T47D (cell line): ENCODE measurements around the gene AK9.

Experiments used
- DNase-seq, 2 experiments: peaks; one replicate each; pipeline versions ENCODE4 v3.0.0 to v3.0.0-alpha.2; 2011 to 2012; ENCODE audit warnings: low read depth in 1 of 2, low spot score in 1 of 2
- JUND ChIP-seq: IDR thresholded peaks from 2 replicates; pipeline ENCODE4 v1.6.1; 2012; ENCODE audit warnings: low read depth
- in situ Hi-C: cut with HindIII; loops from 2 replicates; pipeline ENCODE4 v1.10.0; 2016; ENCODE audit warnings: low sequenced_read_pairs, low pct_unique_long_range_greater_than_20kb

Gene AK9

DNA sequence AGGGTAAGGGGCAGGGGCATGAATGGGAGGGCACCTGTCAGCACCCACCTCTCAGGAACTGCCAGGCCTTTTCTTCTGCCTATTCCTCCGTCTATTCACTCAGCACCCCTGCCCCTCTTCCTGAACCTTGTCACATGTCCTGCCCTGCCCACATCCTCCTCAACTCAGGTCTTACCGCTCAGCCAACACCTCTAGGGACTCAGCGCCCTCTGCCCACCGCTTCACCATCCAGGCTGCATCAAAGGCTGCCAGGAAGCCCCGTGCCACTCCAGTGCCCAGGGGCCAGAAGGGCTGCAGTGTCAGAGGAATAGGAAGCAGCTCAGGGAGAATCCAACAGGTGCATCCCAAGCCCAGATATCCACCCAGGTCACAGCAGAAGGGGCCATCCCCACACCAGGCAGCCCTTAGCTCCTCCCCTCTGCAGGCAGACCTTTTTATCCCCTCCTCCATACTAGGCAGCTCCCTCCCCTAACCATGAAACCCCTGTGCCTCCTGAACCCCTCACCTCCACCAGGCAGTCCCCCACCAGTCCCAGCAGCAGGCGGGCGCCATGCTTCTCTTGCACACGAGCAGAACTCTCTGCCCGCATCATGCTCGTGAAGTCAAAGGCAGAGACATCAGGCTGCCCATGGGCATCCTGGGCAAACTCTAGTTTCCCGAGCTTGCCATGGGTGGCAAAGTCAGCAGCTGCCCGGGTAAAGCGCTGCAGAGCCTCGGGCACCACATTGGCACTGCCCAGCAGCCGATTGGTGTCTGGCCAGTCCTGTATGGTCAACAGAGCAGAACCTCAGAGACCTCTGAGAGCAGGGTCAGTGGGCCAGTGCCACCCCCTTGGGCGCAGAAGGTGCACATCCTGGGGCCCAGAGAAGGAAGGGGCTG lies 241.0 kb downstream of the AK9 start:
- DNase-seq: no peak
- no peak for TF ChIP-seq JUND
- in situ Hi-C loops: no loop called here

DNA sequence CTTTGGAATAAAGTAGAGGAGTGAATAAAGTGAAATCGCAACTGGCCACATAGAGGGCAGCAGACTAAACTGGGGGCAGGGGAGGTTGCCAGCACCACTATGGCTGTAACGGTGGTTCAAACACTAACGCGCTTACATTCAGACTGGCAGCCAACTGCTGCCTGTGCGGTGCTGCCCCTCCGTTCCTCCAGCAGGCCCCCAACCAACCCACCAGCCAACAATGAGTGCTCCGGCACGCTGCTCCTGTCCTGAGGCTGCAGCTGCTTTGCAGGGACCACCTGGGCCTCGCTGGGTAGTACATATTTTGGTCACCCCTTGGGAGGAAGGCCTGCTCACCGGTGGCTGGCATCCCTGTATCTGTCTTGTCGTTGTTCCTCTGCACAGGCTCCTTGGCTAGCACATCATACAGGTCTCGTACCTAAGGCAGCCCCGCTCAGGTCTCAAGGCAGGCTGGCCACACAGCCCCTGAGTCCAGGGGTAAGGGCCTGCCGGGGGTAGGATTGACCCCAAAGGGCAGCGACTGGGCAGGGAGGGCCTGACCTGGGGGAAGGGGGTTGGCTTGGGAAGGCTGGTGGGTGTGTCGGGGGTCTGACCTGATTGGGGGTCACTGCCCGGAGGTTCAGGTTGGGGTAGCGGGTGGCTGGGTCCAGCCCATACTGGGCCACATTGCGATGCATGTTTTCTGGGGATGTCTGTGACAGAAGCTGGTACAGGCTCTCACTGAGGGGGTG lies 241.8 kb downstream of the AK9 start:
- in situ Hi-C loops: no loop called here
- DNase-seq: no peak
- TF ChIP-seq JUND: no peak

DNA sequence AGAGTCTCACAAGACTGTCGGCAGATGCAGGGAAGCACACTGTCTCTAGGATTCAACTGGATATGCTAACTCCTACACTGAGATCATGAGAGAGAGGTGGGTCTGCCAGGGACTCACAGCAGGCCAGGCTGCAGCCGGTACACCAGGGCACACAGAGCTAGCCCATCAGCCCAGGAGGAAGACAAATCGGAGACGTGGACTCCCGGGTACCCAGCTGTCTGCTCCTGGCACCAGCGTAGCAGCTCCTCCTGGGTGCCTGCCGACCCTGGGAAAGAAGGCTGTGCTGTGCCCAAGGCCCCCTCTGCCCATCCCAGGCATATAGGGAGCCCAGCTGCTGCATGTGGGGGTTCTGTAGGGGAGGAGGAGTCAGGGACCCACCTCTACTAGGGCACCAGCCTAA lies 242.4 kb downstream of the AK9 start:
- TF ChIP-seq JUND: no peak
- in situ Hi-C loops: no loop called here

DNA sequence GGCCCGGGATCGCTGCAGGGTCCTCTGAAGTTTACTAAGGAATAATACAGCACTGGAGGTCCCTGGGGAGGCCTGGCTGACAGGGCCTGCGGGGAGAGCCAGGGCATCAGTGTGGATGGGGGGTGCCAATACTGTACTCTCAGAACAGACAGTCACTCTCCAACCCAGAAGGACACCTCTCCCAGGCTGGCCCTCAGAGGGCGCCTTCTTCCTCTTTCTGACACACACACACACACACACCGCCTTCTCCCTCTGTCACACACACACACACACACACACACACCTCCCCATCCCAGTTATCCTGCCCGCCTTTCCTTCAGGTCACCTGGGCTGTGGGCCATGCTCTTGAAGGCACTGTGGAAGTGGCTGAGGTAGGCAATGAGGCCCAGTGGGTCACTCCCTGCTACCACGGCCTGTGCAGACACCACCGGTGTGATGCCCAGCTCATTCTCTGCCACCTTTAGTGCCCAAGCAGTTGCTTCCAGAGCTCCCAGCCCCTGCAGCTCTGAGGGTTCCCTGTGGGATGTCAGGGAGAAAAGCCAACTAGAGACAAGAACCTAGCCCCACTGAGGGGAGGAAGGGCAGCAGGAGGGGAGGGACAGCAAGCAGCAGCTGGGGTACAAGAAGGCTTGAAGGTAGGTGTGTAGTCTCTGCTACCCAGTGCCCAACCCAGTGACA lies 243.0 kb downstream of the AK9 start:
- DNase-seq: peak in 1 of 2 experiments; percentile 19
- in situ Hi-C loops: no loop called here
- no peak for TF ChIP-seq JUND

More for the DNA sequence above, 242.4 kb downstream of the AK9 start:
- no peak for DNase-seq

DNA sequence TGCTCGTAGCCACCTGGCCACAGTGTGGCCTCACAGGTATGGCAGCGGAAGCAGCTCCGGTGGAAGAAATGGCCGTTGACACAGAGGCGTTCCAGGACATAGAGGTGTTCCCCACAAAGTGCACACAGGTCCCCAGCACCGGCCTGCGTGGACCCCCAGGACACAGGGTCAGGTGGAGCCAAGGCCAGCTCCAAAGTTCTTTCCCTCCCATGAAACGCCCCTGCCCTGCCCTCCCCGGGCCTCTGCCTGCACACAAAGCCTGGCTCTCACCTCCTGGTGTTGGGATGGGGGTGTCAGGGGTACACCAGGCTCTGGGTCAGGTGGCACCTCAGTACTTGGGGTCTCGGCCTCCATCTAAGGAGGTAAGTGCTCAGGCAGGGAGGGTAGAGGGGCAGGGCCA lies 243.9 kb downstream of the AK9 start:
- DNase-seq: no peak
- in situ Hi-C loops: no loop called here
- TF ChIP-seq JUND: no peak

DNA sequence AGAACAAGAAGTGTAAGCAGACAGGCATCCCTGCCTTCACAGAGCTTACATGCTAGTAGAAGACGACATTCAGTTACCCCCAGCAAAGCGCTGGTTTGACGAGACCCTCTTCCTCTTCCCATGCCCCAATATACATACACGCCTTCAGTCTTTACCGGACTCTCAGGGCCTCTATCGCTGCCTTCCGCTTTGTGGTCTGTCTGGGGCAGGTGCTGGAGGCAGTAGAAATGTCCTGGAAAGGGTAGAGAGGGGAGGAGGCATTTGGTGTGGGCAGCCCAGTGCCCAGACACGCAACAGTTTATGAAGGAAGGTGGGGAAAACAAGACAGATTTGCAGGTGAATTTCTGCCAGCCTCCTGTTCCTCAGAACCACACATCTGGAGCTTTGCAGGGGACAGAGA lies 244.5 kb downstream of the AK9 start:
- TF ChIP-seq JUND: no peak
- DNase-seq: no peak
- in situ Hi-C loops: no loop called here

DNA sequence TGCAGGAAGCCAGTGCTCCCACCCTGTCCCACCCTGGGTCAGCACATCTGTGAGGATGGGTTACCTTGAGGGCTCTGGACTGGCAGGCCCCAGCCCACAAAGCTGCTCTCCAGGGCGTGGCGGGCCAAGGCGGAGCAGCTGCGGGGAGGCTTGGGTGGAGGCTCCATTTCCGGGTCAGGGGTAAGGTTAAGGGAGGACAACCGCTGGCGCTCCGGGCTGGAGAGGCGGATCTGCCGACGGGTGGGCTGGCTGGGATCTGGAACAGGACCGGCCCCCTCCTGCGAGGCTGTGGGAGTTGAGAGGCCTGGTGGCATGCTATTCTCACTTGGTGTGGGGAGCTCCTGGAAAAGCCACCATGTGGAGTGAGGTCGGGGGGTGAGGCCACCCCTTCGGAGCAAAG lies 244.9 kb downstream of the AK9 start:
- TF ChIP-seq JUND: no peak
- in situ Hi-C loops: no loop called here
- DNase-seq: no peak

DNA sequence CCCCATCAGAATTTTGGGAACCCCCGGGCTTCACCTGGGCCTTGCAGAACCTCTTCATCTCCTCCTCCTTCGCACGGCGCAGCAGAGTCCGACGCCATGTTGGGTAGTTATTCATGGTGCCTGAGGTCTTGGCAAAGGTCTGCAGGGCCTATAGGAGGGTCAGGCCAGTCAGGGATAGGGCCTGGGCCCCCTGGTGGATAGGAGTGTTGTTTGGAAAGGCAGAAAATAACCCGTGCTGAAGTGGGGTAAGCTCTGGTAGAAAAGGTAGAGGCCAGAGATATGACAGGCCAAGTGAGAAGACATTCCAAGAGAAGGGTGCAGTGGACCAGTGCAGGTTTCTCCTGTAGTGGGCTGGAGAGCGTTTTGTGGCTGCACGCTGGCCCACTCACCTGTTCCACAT lies 245.6 kb downstream of the AK9 start:
- DNase-seq: no peak
- in situ Hi-C loops: no loop called here

DNA sequence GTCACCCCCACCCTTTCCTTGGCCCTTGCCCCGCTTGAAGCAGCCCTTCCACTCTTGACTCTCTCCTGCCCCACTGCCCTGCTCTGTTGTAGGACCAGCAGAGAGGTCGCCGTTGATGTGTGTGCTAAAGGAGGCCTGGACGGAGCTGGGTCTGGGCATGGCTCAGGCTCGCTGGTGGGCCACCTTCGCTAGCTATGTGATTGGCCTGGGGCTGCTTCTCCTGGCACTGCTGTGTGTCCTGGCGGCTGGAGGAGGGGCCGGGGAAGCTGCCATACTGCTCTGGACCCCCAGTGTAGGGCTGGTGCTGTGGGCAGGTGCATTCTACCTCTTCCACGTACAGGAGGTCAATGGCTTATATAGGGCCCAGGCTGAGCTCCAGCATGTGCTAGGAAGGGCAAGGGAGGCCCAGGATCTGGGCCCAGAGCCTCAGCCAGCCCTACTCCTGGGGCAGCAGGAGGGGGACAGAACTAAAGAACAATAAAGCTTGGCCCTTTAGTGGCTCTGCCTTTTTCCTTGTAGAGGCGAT lies 247.5 kb downstream of the AK9 start:
- in situ Hi-C loops: no loop called here
- TF ChIP-seq JUND: no peak

More for the DNA sequence above, 245.6 kb downstream of the AK9 start:
- TF ChIP-seq JUND: no peak

More for the DNA sequence above, 247.5 kb downstream of the AK9 start:
- no peak for DNase-seq
